SK-N-MC (cell line): ENCODE data around the gene ABCG4.

Experiments used
- EZH2 ChIP-seq: fragments of 200-600 bp; sonication (generic); IDR thresholded peaks from one replicate; pipeline ENCODE4 v1.6.1; 2017; ENCODE audit warnings: antibody characterized with exemption
- FOXP2 ChIP-seq: optimal IDR thresholded peaks from 2 replicates; pipeline ENCODE3; 2011; ENCODE audit warnings: mild to moderate bottlenecking, moderate library complexity; ENCODE audit not compliant: insufficient read depth; ENCODE audit errors: extremely low read length, control extremely low read depth
- POLR2AphosphoS5 ChIP-seq: IDR thresholded peaks from 2 replicates; pipeline ENCODE4 v1.6.1; 2012; ENCODE audit warnings: mild to moderate bottlenecking, low read depth, low read length, borderline replicate concordance

DNA sequence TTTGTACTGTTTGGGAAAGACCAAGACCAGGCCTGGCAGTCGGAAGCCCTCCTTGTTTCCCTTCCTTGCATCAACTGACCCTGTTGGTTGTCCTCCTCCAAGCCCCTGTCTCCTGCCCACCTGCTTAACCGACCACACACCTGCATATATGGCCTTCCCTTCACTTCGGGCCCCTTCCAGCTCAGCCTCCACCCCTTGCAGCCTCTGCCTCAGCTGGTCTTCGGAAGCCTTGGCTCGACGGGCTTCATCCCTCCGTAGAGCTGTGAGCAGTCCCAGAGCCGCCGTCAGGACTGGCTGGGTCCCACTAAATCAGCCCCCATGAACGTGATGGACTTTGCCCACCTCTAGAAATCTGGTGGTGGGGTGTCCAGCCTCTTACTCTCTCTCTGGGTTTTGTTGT lies 44.8 kb downstream of the ABCG4 start:
- TF ChIP-seq POLR2AphosphoS5 (no peak), EZH2 (no peak), FOXP2 (no peak)
